GM18951 (cell line): ENCODE measurements around the gene FSTL5.

Source experiments
- POLR2A ChIP-seq: IDR thresholded peaks from 4 replicates; pipeline ENCODE4 v1.6.1; 2011; ENCODE audit warnings: mild to moderate bottlenecking; ENCODE audit not compliant: insufficient read length, insufficient read depth; ENCODE audit errors: extremely low read depth
- in situ Hi-C: fragments of 300-500 bp; cut with MboI; formaldehyde crosslinking; loops from one replicate; pipeline ENCODE4 v1.12.0; 2022; ENCODE audit warnings: low sequenced_read_pairs, mixed read lengths, inconsistent platforms; ENCODE audit not compliant: unreplicated experiment

FSTL5 gene

GRCh38 chr4:161714022-161714751 lies 449.6 kb downstream of the FSTL5 start:
- TF ChIP-seq POLR2A: no peak

GRCh38 chr4:161704653-161705052 lies 459.1 kb downstream of the FSTL5 start:
- in situ Hi-C loops: no loop called here
- TF ChIP-seq POLR2A: no peak

More at GRCh38 chr4:161714022-161714751, 449.6 kb downstream of the FSTL5 start:
- in situ Hi-C loops: no loop called here

- in situ Hi-C loops: no loop called here
- no peak for TF ChIP-seq POLR2A
These were observed 459.8 kb downstream of the FSTL5 start for GRCh38 chr4:161704040-161704439.

- in situ Hi-C loops: no loop called here
- no peak for TF ChIP-seq POLR2A
These were observed 461.5 kb downstream of the FSTL5 start for GRCh38 chr4:161702287-161702686.

GRCh38 chr4:161696944-161697343 lies 466.9 kb downstream of the FSTL5 start:
- in situ Hi-C loops: no loop called here
- no peak for TF ChIP-seq POLR2A

GRCh38 chr4:161680146-161680545 lies 483.7 kb downstream of the FSTL5 start:
- no peak for TF ChIP-seq POLR2A
- in situ Hi-C loops: no loop called here

- in situ Hi-C loops: no loop called here
- no peak for TF ChIP-seq POLR2A
These were observed 499.1 kb downstream of the FSTL5 start for GRCh38 chr4:161664740-161665139.

- in situ Hi-C loops: no loop called here
- TF ChIP-seq POLR2A: no peak
These were observed 500.0 kb downstream of the FSTL5 start for GRCh38 chr4:161663844-161664243.

GRCh38 chr4:161658676-161659075 lies 505.1 kb downstream of the FSTL5 start:
- TF ChIP-seq POLR2A: no peak
- in situ Hi-C loops: no loop called here

- no peak for TF ChIP-seq POLR2A
- in situ Hi-C loops: no loop called here
These were observed 506.2 kb downstream of the FSTL5 start for GRCh38 chr4:161657616-161658015.

- no peak for TF ChIP-seq POLR2A
- in situ Hi-C loops: no loop called here
These were observed 507.2 kb downstream of the FSTL5 start for GRCh38 chr4:161656594-161656993.

- no peak for TF ChIP-seq POLR2A
- in situ Hi-C loops: no loop called here
These were observed 508.7 kb downstream of the FSTL5 start for GRCh38 chr4:161655148-161655547.

GRCh38 chr4:161653697-161654096 lies 510.1 kb downstream of the FSTL5 start:
- no peak for TF ChIP-seq POLR2A
- in situ Hi-C loops: no loop called here

- in situ Hi-C loops: no loop called here
- TF ChIP-seq POLR2A: no peak
These were observed 512.2 kb downstream of the FSTL5 start for GRCh38 chr4:161651586-161651985.
